SK-MEL-5 (cell line): ENCODE measurements around the gene EYS. TPM values are rescaled to one million over a fixed set of nuclear protein-coding genes. Genes with fewer than 3 reads are reported as not detected.
"Not testable (repeated sequence)": the region's sequence is repeated elsewhere in the genome, so short reads cannot be mapped to it uniquely, and the experiment has no call there.

ENCODE experiments used
- DNase-seq: peaks from one replicate; pipeline ENCODE4 v3.0.0-alpha.2; 2016; ENCODE audit warnings: low read depth, low spot score
- in situ Hi-C: cut with HindIII; loops from 2 replicates; pipeline ENCODE4 v1.10.0; 2016; ENCODE audit warnings: low sequenced_read_pairs, high pct_unique_total_duplicates, low pct_unique_long_range_greater_than_20kb
- total RNA-seq: library from RNA; depleted of rRNA; stranded (reverse); fragments of >200 nt; shearing (Covaris generic); gene quantifications from 2 replicates; pipeline ENCODE4 v1.2.3, GENCODE V29; 2014

The EYS gene
- total RNA-seq, 1 experiment from 2014 or later, result 0.03 TPM

DNA sequence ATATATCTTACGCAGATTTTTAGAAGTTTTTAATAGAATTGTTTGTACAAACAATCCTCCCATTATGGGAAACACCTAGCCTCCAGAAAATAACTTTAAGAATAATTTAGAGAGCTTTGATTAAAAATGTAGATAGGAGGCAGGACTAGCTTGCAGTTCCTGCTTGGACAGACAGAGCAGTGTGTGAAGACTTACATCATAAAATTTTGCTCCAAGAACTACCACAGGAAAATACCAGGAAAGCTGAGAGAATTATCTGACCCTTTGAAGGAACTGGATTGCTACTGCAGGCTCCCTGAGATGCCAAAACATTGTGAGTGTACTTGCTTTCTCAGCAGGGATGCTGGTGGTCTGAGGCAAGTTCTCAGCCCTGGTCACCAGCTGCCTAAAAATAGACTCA is 64.2 kb downstream of the EYS start:
- DNase-seq, result no peak
- in situ Hi-C loops, result no loop called here

GRCh38 chr6:65638047-65638831 is 68.8 kb downstream of the EYS start:
- peak; percentile 59 for DNase-seq
- in situ Hi-C loops, result no loop called here

DNA sequence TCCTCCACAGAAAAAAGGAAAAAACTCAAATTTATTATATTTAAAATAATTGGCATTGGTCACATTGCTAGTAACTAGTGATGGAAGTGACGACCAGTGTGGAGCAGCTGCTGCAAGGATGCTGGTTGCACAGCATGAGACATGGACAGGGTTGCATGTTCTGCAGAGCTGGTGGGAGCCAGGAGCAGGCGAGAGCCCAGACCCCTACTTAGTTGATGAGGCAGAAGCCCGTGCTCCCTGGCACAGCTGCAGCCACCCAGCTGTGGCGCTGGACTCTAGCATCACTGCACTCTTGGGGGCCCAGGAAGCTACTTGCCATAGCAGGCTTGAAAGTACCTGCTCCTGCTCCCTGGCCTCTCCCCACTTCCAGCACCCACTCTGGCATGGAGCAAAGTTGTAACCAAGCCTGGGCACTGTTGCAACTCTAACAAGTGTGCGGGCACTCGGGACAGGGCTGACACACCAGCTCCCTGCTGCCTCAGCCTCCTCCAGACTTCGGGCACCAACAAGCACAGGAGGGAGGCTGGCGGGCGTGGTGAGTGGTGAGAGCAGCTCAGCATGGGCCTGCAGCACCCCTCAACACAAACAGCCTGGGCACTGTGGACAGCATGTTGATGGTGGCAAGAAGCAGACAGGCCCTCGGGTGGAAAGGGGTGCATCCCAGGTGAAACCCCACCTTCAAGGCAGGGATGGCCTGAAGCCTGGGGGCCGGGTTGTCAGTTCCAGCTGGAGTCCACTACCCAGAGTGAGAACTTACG is 69.6 kb downstream of the EYS start:
- DNase-seq, result no peak
- in situ Hi-C loops, result no loop called here

DNA sequence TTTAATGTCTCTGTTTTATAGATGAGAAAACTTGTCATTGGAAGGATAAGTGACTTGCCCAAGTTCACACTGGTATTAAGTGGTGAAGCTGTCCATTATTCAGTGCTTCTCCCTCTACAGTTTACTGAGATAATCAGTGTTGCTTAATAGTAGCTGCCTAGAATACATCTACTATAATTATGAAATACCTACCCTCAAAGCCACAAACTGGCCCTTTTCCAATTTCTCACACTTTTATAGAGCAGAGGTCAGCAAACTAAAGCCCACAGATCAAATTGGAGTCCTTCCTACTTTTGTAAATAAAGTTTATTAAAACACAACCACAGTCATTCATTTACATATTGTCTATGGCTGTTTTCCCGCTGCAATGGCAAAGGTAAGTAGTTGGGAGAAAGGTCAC is 73.5 kb downstream of the EYS start:
- in situ Hi-C loops, result no loop called here
- DNase-seq, result no peak

GRCh38 chr6:65631711-65632110 is 75.3 kb downstream of the EYS start:
- in situ Hi-C loops, result no loop called here
- no peak for DNase-seq

DNA sequence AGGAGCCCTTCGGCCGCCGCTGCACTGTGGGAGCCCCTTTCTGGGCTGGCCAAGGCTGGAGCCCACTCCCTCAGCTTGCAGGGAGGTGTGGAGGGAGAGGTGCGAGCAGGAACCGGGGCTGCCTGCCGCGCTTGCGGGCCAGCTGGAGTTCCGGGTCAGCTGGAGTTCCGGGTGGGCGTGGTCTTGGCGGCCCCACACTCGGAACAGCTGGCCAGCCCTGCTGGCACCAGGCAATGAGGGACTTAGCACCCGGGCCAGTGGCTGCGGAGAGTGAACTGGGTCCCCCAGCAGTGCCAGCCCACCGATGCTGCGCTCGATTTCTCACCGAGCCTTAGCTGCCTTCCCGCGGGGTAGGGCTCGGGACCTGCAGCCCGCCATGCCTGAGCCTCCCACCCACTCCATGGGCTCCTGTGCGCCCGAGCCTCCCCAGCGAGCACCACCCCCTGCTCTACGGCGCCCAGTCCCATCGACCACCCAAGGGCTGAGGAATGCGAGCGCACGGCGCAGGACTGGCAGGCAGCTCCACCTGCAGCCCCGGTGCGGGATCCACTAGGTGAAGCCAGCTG is 79.5 kb downstream of the EYS start:
- in situ Hi-C loops, DNase-seq: not testable (repeated sequence)

GRCh38 chr6:65627015-65627414 is 80.0 kb downstream of the EYS start:
- no peak for DNase-seq
- in situ Hi-C loops, result no loop called here

- no peak for DNase-seq
- in situ Hi-C loops, result no loop called here
Measured at GRCh38 chr6:65623566-65623965, 83.5 kb downstream of the EYS start.

DNA sequence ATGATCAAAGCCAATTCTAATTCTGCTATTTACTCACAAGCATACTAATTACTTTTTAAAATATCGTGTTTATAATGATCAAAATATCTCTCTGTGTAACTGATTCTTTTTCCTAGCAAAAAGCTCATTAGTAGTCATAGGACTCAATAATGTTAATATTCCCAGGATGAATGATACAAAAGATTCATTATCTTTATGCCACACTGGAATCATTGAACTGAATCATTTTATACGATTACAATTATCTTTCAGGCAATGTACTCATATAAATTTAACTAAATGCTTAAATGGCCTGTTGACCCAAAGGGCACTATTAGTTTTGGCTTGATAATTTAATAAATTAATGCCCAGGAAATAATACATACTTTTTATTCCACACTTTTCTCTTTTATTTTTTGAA is 96.3 kb downstream of the EYS start:
- in situ Hi-C loops, result no loop called here
- DNase-seq, result no peak

GRCh38 chr6:65595540-65595939 is 111.5 kb downstream of the EYS start:
- DNase-seq, result no peak
- in situ Hi-C loops, result no loop called here

GRCh38 chr6:65570340-65570739 is 136.7 kb downstream of the EYS start:
- in situ Hi-C loops, result no loop called here
- no peak for DNase-seq

DNA sequence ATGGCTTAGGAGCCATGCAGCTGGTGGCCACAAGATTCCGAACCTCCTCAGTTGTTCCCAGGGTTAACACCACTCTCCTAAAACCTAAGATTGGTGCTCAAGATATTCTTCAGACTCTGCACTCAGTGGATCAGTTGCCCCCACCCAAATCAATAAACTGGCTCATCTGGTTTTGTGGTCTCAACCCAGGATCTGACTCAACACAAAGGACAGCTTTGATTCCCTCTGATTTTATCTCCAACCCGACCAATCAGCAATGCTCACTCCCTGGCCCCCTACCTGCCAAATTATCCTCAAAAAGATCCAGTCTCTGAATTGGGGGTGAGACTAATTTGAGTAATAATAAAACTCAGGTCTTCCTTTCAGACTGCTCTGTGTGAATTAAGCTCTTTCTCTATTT is 137.5 kb downstream of the EYS start:
- no peak for DNase-seq
- in situ Hi-C loops, result no loop called here

DNA sequence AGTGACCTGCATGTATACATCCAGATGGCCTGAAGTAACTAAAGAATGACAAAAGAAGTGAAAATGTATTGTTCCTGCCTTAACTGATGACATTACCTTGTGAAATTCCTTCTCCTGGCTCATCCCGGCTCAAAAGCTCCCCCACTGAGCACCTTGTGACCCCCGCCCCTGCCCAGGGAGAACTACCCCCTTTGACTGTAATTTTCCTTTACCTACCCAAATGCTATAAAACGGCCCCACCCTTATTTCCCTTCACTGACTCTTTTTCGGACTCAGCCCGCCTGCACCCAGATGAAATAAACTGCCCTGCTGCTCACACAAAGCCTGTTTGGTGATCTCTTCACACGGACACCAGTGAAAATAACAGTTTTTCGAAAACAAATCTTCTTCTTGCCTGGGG is 138.0 kb downstream of the EYS start:
- DNase-seq, in situ Hi-C loops: not testable (repeated sequence)

DNA sequence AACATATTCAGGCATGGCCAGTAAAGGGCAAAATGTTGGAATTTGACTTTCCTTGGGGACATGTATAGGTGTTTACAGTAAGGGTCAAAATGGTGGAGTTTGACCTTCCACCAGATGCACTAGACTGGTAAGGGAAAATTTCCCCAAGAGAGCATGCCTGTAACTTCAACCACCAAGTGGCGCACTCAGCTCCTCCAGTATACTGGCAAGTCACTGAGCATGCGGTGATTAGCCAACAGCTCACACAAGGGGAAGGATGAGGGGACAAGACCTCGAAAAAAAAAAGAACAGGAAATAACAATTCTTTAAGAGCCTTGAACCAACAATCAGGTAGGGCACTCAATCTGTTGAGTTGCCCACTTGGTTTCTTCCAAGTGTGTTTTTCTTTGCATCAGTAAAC is 140.9 kb downstream of the EYS start:
- in situ Hi-C loops, result no loop called here
- DNase-seq, result peak; percentile 55

DNA sequence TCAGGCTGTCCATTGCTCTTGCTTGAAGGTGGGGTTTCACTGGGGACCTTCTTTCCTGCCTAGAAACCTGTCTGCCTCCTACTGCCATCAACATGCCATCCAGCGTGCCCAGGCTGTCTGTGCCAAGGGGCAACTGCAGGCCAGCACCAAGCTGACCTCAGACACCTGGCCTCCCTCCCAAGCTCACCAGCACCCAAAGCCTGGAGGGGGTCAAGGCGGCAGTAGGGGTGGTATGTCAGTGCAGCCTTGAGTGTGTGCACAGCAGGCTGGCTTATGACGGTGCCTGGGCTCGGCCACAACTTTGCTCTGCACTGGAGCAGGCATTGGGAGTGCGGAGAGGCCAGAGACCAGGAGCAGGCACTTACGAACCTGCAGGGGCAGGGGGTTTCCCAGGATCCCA is 149.0 kb downstream of the EYS start:
- in situ Hi-C loops, result no loop called here
- DNase-seq, result no peak

DNA sequence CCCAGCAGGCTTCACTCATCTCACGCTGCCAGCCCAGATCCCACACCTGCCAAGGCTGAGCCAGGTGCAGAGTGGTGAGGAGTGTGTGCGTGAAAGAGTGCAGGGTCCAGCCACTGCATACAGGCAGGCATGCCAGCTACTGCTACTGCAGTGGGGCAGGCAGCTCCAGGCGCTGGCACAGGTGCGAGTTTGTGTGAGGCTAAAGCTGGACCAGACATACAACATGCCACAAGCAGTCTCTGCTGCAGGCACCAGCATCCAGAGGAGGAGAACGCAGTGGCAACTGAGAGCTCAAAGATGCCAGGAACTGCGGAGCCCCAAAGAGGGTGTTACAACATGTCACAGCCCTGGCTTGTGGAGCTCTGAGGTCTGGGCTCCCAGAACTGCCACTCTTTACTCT is 149.8 kb downstream of the EYS start:
- in situ Hi-C loops, result no loop called here
- no peak for DNase-seq

DNA sequence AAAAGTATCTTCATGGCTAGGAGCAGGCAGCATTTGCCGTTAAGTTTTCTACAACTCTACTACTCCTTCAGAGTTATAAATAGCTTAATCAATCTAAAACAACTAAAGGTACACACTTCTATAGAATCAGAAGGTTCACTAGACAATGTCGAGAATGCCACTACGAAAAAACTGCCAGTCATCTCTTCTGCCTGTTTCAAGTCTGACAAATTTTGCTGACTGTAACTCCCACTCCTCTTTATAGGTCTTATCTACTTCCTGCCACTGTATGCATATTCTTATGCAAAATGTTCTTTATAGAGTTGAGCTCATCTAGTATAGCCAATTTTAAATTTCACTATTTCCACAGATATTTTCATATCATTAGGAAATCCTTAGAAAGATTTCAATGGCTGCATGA is 160.1 kb downstream of the EYS start:
- in situ Hi-C loops, result no loop called here
- DNase-seq, result no peak

DNA sequence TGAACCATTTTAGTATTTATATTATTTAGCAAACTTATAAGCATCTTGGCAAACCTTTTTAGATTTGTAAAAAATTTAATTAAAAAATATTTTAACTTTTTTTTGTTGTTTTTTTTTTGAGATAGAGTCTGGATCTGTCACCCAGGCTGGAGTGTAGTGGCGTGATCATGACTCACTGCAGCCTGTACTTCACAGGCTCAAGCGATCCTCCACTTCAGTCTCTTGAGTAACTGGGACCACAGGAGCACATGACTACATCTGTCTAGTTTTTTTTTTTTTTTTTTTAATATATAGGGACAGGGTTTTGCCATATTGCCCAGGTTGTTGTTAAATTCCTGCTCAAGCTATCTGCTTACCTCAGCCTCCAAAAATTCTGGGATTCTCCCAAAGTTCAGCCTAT is 161.1 kb downstream of the EYS start:
- in situ Hi-C loops, result no loop called here
- DNase-seq, result peak; percentile 26

GRCh38 chr6:65538644-65539043 is 168.4 kb downstream of the EYS start:
- in situ Hi-C loops, result no loop called here
- DNase-seq, result no peak
